NCI-H510A treated with DMSO at 0.1 percent for 48 hours (cell line): ENCODE results near the gene MARS1.

Experiments
- DNase-seq: peaks from one replicate; lab custom pipeline; 2025; lab: John Stamatoyannopoulos, UW

The MARS1 gene

GRCh38 chr12:57473392-57473791 lies 14.5 kb upstream of the MARS1 start:
- DNase-seq = no peak

DNA sequence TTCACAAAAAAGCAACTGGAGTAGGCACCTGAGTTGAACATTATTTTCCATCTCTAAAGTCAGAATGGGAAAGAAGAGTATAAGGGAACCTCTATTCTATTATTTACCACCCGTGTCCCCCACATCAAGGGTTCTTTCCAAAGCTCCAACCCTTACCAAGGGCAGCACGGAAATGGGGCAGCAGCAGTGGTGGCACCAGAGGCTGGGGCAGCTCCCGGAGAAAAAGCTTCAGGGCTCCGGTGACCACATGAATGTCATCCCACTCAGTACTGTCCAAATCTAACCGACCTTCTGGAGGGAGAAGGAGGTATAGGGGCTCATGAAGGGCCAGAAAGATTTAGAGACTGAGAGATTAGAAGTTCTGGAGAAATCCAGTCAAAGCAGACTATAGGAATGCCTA lies 14.0 kb upstream of the MARS1 start:
- DNase-seq = no peak

DNA sequence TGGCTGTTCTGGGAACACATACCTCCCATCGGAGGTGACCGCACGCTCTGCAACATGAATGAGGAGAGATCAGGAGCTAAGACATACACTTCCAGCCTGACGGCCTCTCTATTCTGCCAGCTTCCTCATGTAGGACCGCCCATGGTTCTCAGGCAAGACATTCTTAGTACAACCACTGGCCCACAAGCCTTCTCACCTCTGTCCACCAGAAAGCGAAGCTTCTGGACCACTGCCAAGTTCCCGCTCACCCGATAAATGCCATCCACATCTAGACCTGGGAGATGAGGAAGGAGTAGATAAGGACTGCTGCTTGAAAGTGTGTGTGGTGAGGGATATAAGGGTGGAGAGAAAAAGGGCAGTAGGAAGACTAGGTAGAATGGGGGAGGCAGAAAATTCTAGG lies 13.4 kb upstream of the MARS1 start:
- DNase-seq = no peak

- DNase-seq = no peak
Observed at GRCh38 chr12:57474862-57475261, 13.0 kb upstream of the MARS1 start.

DNA sequence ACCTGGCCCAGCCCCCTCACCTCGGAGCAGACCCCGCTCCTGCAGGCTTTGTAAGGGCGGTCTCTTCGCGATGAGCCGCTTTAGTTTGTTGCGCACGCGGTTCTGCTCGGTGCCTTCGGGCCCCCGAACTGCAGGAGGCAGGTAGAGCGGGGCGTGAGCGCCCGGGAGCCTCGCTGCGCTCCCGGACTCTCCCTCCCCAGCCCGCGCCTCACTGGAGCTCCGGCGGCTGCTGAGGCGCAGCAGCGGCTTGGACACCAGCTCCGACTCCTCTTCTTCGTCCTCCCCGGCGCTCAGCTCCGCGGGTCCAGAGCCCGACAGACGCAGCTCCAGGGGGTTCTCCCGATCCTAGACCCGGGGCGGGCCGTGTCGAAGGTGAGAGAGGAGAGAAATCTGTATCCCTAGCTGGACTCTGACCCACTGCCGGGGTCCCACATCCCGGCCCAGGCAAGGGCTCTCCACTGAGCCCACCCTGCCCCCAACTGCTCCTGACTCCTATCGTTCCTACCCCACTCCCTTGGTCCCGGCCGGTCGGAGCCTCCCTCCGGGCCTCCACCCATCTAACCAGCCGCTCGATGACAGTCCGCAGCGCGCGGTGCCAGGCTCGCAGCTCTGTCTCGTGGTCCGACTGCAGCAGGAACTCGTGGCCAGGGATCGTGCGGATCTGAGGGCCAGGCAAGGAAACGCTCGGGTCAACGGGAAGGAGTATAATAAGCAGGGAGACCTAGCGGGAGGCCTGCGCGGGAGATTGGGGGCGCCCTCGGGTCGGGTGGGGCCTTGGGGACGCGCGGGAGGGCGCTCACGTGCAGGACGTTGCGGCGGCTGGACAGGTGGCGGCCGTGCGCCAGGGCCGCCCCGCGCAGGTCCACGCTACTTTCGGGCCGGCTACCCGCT lies 12.4 kb upstream of the MARS1 start:
- no peak for DNase-seq

DNA sequence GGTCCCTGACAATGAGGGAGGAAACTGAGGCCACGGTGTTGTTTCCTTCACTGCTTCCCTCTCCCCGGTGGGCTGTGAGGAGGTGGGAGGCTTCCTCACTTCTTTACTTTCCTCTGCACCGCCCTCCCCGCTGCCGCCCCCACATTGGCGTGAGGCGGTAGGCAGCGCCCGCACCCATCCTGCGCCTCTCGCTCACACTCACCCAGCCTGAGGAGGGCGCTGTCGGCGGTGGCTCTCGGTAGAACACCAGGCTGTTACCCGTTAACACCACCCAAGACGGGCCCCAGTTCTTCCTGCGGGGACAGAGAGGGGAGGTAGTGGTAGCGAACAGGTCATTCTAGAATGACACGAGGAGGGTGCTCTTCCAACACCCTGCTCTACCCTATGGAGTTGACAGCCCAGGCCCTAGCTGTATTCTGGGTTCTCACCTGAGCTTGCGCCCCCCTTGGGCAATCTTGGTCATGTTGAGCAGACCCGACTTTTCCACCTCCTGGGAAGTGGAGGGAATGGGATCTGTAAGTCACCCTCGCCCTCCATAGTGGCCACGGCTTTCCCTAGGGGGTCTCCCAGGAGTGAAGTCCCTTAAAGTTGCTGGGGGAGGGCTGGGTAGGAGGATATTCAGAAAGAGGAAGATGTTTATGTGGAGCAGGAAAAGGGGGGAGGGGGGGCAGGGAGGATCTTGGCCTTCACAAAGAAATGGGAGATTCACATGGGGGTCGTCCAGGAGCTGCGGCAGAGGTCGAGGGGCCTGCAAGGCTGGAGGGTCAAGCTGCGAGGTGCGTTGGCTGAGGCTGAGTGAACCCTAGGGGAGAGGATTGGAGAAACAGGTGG lies 11.5 kb upstream of the MARS1 start:
- DNase-seq = no peak

DNA sequence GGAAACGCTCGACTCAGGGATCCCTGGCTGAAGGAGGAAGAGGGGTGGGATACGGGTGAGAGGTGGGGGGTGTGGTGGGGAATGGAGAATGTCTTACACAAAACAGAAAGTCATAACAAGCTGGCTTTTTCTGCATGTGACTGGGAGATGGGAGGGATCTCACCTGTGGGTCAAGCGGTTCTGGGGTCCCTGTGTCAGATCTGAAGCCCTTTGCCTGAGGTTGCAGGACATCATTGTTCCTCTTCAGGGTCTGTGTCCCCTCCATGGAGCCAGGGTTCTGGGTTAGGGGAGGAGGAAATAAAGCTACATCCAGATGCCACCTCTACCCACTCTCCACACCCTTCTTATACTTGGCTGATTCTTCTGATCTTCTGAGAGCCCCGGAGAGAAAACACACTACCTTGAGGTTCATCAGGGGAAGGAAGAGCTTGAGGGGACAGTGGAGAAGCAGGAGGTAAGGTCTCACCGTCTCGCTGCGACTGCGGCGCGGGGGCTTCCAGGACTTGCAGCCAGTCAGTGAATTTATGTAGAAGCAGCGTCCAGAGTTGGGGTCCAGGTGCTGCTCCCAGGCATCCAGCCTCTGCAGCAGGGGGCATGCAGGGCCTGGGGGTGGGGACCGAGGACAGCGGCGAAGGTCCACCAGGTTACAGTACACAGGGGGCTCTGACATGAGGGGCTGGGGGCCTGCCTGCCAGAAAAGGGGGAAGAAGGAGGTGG lies 10.7 kb upstream of the MARS1 start:
- no peak for DNase-seq

DNA sequence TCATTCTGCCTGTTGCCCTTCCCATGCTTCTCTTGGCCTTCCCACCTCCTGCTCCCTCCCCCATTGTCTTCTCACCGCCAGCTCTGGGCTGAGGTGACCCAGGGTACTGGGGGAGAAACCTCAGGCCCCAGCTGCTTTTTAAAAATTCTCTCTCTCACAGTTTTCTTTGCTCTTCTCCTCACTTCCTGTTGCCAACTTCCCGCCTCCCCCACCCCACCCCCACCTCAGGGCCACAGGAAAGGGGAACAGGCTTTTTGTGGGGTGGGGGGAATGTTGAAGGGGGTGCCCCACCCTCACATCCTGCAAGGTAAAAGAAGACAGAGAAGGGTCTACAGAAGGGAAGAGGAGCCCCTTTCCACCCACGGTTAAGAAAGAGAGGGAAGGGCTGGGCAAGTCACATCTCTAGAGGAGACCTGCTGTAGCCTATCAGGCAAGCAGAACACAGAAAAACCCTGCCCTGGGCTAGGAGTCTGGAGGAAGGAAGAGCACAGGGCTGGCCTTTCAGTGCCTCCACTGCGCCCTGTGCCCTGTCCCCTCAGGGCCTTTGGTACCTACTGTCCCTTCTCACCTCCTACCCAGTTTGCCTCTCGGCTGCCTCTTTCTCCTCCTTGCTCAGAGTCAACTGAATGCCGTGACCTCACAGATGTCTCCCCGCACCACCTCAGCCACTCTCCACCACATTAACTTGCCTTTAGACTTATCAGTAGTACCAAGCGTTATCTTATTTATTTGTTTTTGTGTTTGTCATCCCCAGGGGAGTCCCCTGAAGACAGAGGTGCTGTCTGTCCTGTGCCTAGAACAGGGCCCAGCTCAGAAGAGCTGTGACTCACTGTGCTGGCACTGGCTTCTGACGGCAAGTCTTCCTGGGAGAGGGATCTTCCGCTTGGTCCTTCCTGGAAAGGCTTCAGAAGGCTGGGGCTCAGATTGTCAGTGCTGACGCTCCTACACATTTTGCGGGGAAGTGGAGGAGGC lies 9.9 kb upstream of the MARS1 start:
- DNase-seq = no peak

DNA sequence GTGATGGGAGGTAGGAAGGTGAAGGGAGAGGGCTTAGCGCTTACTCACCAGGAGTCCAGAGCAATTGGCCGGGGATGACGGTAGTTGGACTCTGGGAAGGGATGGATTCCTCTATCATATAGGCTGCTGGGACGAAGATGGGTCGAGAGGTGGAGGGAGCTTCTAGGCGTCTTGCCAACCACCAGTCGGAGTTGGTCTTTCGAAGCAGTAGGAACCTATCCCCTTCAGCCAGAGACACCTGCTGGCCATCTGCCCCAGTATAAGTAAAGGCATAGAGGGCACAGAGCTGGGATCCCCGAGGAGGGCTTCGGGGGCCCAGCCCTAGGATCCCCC lies 8.9 kb upstream of the MARS1 start:
- DNase-seq = no peak

GRCh38 chr12:57479376-57480115 lies 8.3 kb upstream of the MARS1 start, which contains the start of gene ARHGAP9:
Gene ARHGAP9 (minus strand): TSS chr12:57479866. CDS start chr12:57479406, 460 bp downstream.
- DNase-seq = no peak

DNA sequence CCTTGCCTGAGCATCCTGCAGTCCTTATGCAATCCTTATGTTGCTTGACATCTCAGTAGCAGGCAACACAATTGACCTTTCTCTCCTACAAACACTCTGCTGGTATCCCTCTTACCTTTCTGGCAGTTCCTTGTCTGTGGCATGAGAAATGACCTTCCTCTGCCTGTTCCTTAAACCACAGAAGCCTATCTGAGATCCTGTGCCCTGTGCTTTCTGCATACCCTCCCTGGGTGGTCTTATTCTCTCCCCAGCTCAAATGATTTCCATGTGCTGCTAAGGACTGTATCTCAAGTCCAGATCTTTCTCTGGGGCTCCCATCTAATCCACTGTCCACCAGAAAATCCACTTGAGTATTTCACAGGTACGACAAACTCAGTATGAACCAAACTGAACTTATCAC lies 6.2 kb upstream of the MARS1 start:
- DNase-seq = no peak

DNA sequence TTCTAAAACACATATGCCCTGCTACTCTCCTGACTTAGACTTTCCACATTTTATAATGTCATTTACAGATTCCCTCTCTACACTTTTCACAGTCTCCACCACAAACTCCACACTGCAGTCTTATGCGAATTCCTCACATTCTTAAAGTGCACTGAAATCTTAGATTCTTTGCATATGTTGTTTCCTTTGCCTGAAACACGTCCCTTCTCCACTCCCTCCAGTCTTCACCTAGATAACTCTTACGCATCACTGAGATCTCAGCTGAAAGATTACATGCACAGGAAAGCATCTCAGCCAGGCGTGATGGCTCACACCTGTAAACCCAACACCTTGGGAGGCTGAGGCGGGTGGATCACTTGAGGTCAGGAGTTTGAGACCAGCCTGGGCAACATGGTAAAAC lies 4.4 kb upstream of the MARS1 start:
- DNase-seq = no peak

GRCh38 chr12:57485695-57486094 lies 2.2 kb upstream of the MARS1 start:
- DNase-seq = no peak

GRCh38 chr12:57487055-57487596 lies 742 bp upstream of the MARS1 start:
- DNase-seq = no peak

- no peak for DNase-seq
Observed at GRCh38 chr12:57488402-57489156, 711 bp downstream of the MARS1 start.

DNA sequence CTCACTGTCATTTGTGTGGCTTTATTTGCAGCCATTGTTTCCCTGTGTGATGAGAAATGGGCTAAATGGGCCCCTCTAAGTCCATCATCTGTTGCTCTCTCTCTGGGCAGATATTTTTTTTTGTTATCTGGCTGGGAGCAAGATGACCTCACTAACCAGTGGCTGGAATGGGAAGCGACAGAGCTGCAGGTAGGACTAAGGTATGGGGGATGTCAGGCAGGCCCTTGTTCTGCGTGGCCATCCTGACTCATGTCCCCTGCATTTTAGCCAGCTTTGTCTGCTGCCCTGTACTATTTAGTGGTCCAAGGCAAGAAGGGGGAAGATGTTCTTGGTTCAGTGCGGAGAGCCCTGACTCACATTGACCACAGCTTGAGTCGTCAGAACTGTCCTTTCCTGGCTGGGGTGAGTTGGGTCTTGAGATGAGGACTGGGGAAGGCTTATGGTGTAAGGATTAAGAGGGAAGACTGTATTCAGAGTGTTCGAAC lies 1.3 kb downstream of the MARS1 start:
- no peak for DNase-seq

DNA sequence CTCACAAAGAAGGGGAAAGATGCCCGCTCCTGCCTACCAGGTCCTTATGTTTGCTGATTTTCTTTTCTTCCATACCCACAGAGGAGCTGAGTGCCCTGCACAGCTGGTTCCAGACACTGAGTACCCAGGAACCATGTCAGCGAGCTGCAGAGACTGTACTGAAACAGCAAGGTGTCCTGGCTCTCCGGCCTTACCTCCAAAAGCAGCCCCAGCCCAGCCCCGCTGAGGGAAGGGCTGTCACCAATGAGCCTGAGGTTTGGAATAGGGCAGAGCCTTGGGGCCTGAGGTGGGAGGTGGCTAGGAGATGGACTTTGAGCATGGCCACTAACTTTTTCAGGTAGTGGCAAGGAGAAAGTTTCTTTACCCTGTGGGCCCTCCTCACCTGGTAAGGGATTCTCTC lies 2.3 kb downstream of the MARS1 start:
- no peak for DNase-seq

GRCh38 chr12:57491393-57492280 lies 3.8 kb downstream of the MARS1 start:
- no peak for DNase-seq
